Karpas-422 (cell line): Measurements from ENCODE around the gene CDCA8. TPM values are rescaled to one million over a fixed set of nuclear protein-coding genes. Genes with fewer than 3 reads are reported as not detected.

Experiments
- DNase-seq: peaks from one replicate; pipeline ENCODE4 v3.0.0-alpha.2; 2015
- H2AFZ ChIP-seq: fragments of 200-600 bp; sonication (generic); 2 replicates; pipeline ENCODE4 v1.6.1; 2014; ENCODE audit warnings: antibody characterized with exemption, low read length, mixed read lengths
- H3K27ac ChIP-seq: fragments of 200-600 bp; sonication (generic); 2 replicates; pipeline ENCODE4 v1.5.1; 2014; ENCODE audit warnings: mild to moderate bottlenecking, low read length, moderate library complexity
- H3K27me3 ChIP-seq: fragments of 200-600 bp; sonication (generic); 2 replicates; pipeline ENCODE4 v1.6.1; 2014; ENCODE audit warnings: low read length, mixed read lengths
- H3K36me3 ChIP-seq: fragments of 200-600 bp; sonication (generic); 2 replicates; pipeline ENCODE4 v1.6.1; 2014; ENCODE audit warnings: low read length, mixed read lengths; ENCODE audit not compliant: insufficient read depth
- H3K4me1 ChIP-seq: fragments of 200-600 bp; sonication (generic); 2 replicates; pipeline ENCODE4 v1.6.1; 2014; ENCODE audit warnings: mild to moderate bottlenecking, low read length, mixed read lengths
- H3K4me2 ChIP-seq: fragments of 200-600 bp; sonication (generic); 2 replicates; pipeline ENCODE4 v1.6.1; 2014; ENCODE audit warnings: low read length, low read depth, mild to moderate bottlenecking; ENCODE audit not compliant: poor library complexity, severe bottlenecking
- H3K4me3 ChIP-seq: fragments of 200-600 bp; sonication (generic); 2 replicates; pipeline ENCODE4 v1.5.1; 2014; ENCODE audit warnings: mild to moderate bottlenecking, antibody characterized with exemption, low read length, mixed read lengths
- H3K79me2 ChIP-seq: fragments of 200-600 bp; sonication (generic); 2 replicates; pipeline ENCODE4 v1.6.1; 2014; ENCODE audit warnings: mild to moderate bottlenecking, low read length, mixed read lengths
- H3K9ac ChIP-seq: fragments of 200-600 bp; sonication (generic); 2 replicates; pipeline ENCODE4 v1.6.0; 2014; ENCODE audit warnings: low read length
- H3K9me2 ChIP-seq: fragments of 200-600 bp; sonication (generic), shearing (Covaris generic); replicated peaks from 2 replicates; pipeline ENCODE4 v1.6.0; 2014; ENCODE audit warnings: mild to moderate bottlenecking, low read length, moderate library complexity; ENCODE audit not compliant: insufficient read depth
- H3K9me3 ChIP-seq: fragments of 300-700, 200-600 bp; sonication (generic); 2 replicates; pipeline ENCODE4 v1.6.1; 2014; ENCODE audit warnings: low read length, mixed read lengths
- H4K20me1 ChIP-seq: fragments of 200-600 bp; sonication (generic); 2 replicates; pipeline ENCODE4 v1.6.1; 2014; ENCODE audit warnings: mild to moderate bottlenecking, antibody characterized with exemption, low read length, low read depth; ENCODE audit not compliant: insufficient read depth
- total RNA-seq: library from RNA; depleted of rRNA; stranded (reverse); fragments of >200 nt; shearing (Covaris generic); gene quantifications from 2 replicates; pipeline ENCODE4 v1.2.3, GENCODE V29; 2014; ENCODE audit warnings: low replicate concordance

CDCA8 gene
- total RNA-seq, 1 experiment from 2014 or later: 33.1 TPM

DNA sequence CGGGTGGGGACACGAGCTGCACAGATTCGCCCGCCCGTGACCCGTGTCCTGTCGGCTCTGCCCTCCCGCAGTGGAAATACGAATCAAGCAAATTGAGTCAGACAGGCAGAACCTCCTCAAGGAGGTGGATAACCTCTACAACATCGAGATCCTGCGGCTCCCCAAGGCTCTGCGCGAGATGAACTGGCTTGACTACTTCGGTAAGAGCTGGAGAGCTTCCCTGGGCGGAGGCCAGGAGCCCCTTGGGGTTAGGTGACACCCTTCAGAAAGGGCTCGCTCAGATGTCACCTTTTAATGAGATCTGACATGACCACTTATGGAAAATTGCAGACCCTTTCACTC is 489 bp downstream of the CDCA8 start:
- Histone ChIP-seq H4K20me1 (no peaks in the 10 kb centered on the region), H3K4me2 (peak overlapping the region; percentile 78), H2AFZ (peak overlapping the region; percentile 47), H3K79me2 (peaks cover 64% of the 10 kb centered on the region), H3K9me2 (no peaks in the 10 kb centered on the region), H3K4me1 (peaks cover 29% of the 10 kb centered on the region), H3K9ac (peak overlapping the region; percentile 90), H3K9me3 (no peaks in the 10 kb centered on the region), H3K36me3 (peaks cover 31% of the 10 kb centered on the region; the same call in 1 of the 2 replicates), H3K4me3 (peak overlapping the region; percentile 86), H3K27ac (peak overlapping the region; percentile 81), H3K27me3 (no peaks in the 10 kb centered on the region)
- DNase-seq: no peak

DNA sequence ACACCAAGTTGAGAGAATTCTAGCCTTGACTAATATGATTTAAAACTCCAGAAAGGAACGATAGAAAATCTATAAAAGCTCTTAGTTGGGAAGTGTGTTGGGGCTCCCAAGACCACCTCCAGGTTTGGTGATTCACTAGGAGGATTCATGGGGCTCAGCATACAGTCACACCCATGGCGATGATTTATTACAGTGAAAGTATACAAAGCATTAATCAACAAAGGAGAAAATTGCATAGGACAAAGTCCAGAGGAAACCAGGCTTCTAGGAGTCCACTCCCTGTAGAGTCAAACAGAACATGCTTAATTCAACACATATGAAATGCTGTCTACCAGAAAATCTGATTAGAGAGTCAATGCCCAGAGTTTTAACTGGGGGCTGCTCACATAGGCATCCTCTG is 4.8 kb downstream of the CDCA8 start:
- Histone ChIP-seq H3K9me2 (no peaks in the 10 kb centered on the region), H3K27ac (no peak overlapping the region), H3K9me3 (no peaks in the 10 kb centered on the region), H3K4me1 (peaks cover 12% of the 10 kb centered on the region), H3K79me2 (peaks cover 36% of the 10 kb centered on the region), H2AFZ (no peak overlapping the region), H4K20me1 (no peaks in the 10 kb centered on the region), H3K4me2 (no peak overlapping the region), H3K27me3 (no peaks in the 10 kb centered on the region), H3K9ac (no peak overlapping the region), H3K4me3 (no peak overlapping the region), H3K36me3 (peaks cover 64% of the 10 kb centered on the region)
- DNase-seq: no peak

DNA sequence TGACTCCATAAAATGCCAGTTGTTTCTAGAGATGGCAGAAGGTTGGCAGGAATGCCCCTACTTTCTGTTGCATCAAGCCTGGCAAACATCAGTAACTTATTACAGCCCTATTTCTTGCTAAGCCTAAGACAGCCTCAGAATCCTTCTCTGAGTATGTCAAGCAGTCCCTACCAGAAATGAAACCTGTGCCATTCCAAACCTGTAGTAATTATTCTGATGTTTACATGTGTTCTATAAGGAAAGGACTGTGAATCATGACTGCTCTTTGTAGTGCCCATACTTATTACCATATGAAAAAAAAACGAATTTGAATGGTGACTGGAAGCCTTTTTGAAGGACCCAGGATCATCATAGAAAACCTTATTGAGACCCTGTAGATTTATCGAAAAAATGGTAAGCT is 5.4 kb downstream of the CDCA8 start:
- Histone ChIP-seq H3K9ac (no peak overlapping the region), H3K4me1 (peaks cover 12% of the 10 kb centered on the region), H3K4me3 (no peak overlapping the region), H3K9me3 (no peaks in the 10 kb centered on the region), H3K4me2 (no peak overlapping the region), H4K20me1 (no peaks in the 10 kb centered on the region), H3K27me3 (no peaks in the 10 kb centered on the region), H3K27ac (no peak overlapping the region), H3K9me2 (no peaks in the 10 kb centered on the region), H3K79me2 (peaks cover 32% of the 10 kb centered on the region), H3K36me3 (peaks cover 64% of the 10 kb centered on the region), H2AFZ (no peak overlapping the region)
- DNase-seq: no peak

DNA sequence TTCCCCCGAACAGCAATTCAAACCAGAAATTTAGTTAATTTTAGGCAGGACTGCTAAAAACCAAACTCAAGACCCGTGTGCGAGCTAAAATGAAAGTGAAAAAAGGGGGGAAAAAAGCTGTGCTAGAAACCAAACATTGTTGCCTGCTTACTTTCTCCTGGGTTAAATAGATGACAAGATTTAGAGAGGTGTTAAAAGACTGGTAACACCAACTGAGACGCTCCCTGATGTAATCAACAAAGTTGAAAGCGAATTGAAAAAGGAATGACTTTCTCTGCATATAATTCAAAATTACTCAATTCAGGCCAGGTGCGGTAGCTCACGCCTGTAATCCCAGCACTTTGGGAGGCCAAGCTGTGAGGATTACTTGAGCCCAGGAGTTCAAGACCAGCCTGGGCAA is 6.8 kb downstream of the CDCA8 start:
- no peaks in the 10 kb centered on the region for H4K20me1 ChIP-seq
- no peak overlapping the region for H3K4me2 ChIP-seq

DNA sequence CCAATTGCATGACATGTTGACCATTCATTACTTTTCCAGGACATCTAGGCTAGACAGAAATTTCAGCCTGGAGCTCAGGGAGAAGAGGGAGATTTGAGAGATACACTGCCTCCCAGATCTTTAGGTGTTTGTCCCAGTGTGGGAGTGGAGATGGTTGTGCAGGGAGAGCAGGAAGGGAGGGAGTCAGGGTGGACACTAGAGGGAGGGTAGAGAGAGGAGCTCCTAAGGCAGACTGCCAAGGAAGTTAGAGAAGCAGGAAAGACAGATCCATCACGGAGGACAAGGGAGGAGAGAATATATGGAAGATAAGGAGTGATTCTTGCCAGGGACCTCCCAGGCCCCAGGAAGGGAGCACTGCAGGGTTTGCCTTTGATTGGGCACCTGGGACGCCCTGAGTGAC is 8.7 kb downstream of the CDCA8 start:
- no peak overlapping the region for H3K4me2 ChIP-seq
- H3K36me3 ChIP-seq: peaks cover 62% of the 10 kb centered on the region
- H4K20me1 ChIP-seq: no peaks in the 10 kb centered on the region
- no peaks in the 10 kb centered on the region for H3K27me3 ChIP-seq
- no peak for DNase-seq
- no peaks in the 10 kb centered on the region for H3K9me2 ChIP-seq
- H3K4me1 ChIP-seq: no peaks in the 10 kb centered on the region
- H3K9ac ChIP-seq: no peak overlapping the region
- H3K4me3 ChIP-seq: no peak overlapping the region
- H3K9me3 ChIP-seq: no peaks in the 10 kb centered on the region
- H2AFZ ChIP-seq: no peak overlapping the region
- H3K27ac ChIP-seq: no peak overlapping the region
- H3K79me2 ChIP-seq: peaks cover 8% of the 10 kb centered on the region; the same call in 1 of the 2 replicates

More for the DNA sequence above, 6.8 kb downstream of the CDCA8 start:
- Histone ChIP-seq H3K27ac (no peak overlapping the region), H3K79me2 (peaks cover 19% of the 10 kb centered on the region), H3K4me3 (no peak overlapping the region), H3K9ac (no peak overlapping the region), H2AFZ (no peak overlapping the region), H3K4me1 (peaks cover 5% of the 10 kb centered on the region; the same call in 1 of the 2 replicates), H3K36me3 (peaks cover 67% of the 10 kb centered on the region), H3K27me3 (no peaks in the 10 kb centered on the region), H3K9me2 (no peaks in the 10 kb centered on the region), H3K9me3 (no peaks in the 10 kb centered on the region)
- no peak for DNase-seq

DNA sequence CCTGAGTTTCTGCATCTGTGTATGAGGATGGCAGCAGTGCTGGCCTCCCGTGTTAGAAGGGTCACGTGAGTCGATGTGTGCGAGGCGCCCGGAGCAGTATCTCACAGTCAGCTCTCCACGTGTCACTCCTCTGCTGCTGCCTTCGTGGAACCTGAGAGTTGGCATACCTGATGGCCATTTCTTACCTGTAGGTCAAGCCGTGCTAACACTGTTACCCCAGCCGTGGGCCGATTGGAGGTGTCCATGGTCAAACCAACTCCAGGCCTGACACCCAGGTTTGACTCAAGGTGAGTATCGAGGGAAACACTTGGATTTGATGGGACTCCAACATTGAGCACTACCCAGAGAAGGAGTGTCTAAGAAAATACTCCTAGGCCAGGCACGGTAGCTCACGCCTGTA is 10.7 kb downstream of the CDCA8 start:
- no peak overlapping the region for H3K4me3 ChIP-seq
- no peak overlapping the region for H3K27ac ChIP-seq
- H3K9me3 ChIP-seq: no peaks in the 10 kb centered on the region
- no peaks in the 10 kb centered on the region for H4K20me1 ChIP-seq
- no peak for DNase-seq
- H3K79me2 ChIP-seq: no peaks in the 10 kb centered on the region
- no peak overlapping the region for H2AFZ ChIP-seq
- peaks cover 56% of the 10 kb centered on the region for H3K36me3 ChIP-seq
- no peak overlapping the region for H3K4me2 ChIP-seq
- H3K4me1 ChIP-seq: no peaks in the 10 kb centered on the region
- H3K9ac ChIP-seq: no peak overlapping the region
- no peaks in the 10 kb centered on the region for H3K9me2 ChIP-seq
- no peaks in the 10 kb centered on the region for H3K27me3 ChIP-seq

DNA sequence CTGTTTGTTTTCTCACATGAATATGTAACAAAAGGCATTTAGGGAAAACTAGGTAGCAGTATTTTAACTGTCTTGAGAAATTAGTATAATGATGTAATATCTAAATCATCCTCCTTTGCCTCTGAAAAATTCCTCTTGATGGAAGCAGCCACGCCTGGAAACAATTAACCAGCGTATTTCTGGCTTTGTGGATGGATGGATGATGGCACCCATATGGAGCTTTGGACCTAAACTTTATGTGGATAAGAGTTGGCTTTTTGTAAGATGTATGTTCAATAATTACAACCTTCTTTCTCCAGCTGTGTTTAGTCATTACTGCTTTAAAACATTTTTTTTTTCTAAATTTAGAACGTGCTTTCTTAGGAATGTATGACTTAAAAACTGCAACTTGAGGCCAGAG is 12.7 kb downstream of the CDCA8 start:
- Histone ChIP-seq H3K4me3 (no peak overlapping the region), H3K9ac (no peak overlapping the region), H2AFZ (no peak overlapping the region), H3K4me1 (no peaks in the 10 kb centered on the region), H3K4me2 (no peak overlapping the region), H3K27ac (no peak overlapping the region), H3K79me2 (no peaks in the 10 kb centered on the region), H4K20me1 (no peaks in the 10 kb centered on the region), H3K9me3 (no peaks in the 10 kb centered on the region), H3K36me3 (peaks cover 62% of the 10 kb centered on the region), H3K9me2 (no peaks in the 10 kb centered on the region), H3K27me3 (no peaks in the 10 kb centered on the region)
- DNase-seq: no peak

DNA sequence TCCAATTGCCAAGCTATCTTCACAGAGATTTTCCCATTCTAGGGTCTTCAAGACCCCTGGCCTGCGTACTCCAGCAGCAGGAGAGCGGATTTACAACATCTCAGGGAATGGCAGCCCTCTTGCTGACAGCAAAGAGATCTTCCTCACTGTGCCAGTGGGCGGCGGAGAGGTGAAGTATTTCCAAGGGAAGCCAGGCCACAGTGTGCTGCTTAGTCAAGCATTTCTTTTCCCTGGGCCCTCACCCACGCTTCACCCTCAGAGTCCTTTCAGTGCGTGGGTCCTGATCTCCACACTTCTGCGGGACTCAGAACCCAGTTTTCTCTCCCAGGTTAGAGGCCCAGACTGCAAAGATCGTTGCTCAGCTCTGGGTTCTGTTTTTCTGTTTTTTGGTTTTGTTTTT is 13.1 kb downstream of the CDCA8 start:
- Histone ChIP-seq H3K9ac (no peak overlapping the region), H2AFZ (no peak overlapping the region), H3K9me2 (no peaks in the 10 kb centered on the region), H3K27ac (no peak overlapping the region), H4K20me1 (no peaks in the 10 kb centered on the region), H3K4me3 (no peak overlapping the region), H3K79me2 (no peaks in the 10 kb centered on the region), H3K27me3 (no peaks in the 10 kb centered on the region), H3K36me3 (peaks cover 61% of the 10 kb centered on the region), H3K4me1 (no peaks in the 10 kb centered on the region), H3K9me3 (no peaks in the 10 kb centered on the region), H3K4me2 (no peak overlapping the region)
- DNase-seq: no peak

DNA sequence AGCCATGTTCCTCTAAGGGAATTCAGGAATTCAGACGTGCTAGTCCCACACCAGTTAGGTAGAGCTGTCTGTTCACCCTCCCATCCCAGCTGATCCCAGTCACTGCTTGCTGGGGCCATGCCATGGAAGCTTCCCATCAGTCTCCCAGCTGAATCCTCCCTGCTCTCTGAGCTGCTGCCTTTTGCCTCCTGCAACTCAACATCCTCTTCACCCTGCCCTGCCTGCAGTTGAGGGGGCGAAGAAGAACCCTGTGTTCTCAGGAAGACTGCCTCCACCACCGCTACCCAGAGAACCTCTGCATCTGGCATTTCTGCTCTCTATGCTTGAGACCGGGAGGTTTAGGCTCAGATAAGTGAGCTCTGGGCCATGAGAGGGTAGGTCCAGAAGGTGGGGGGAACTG is 16.2 kb downstream of the CDCA8 start:
- Histone ChIP-seq H3K4me2 (no peak overlapping the region), H3K27ac (no peak overlapping the region), H3K4me3 (no peak overlapping the region), H3K79me2 (no peaks in the 10 kb centered on the region), H3K27me3 (no peaks in the 10 kb centered on the region), H2AFZ (no peak overlapping the region), H3K4me1 (no peaks in the 10 kb centered on the region), H3K36me3 (peaks cover 42% of the 10 kb centered on the region), H3K9me2 (no peaks in the 10 kb centered on the region), H4K20me1 (no peaks in the 10 kb centered on the region), H3K9ac (no peak overlapping the region), H3K9me3 (no peaks in the 10 kb centered on the region)
- DNase-seq: no peak
